ENCODE results near the gene GOLGA3.

DNA sequence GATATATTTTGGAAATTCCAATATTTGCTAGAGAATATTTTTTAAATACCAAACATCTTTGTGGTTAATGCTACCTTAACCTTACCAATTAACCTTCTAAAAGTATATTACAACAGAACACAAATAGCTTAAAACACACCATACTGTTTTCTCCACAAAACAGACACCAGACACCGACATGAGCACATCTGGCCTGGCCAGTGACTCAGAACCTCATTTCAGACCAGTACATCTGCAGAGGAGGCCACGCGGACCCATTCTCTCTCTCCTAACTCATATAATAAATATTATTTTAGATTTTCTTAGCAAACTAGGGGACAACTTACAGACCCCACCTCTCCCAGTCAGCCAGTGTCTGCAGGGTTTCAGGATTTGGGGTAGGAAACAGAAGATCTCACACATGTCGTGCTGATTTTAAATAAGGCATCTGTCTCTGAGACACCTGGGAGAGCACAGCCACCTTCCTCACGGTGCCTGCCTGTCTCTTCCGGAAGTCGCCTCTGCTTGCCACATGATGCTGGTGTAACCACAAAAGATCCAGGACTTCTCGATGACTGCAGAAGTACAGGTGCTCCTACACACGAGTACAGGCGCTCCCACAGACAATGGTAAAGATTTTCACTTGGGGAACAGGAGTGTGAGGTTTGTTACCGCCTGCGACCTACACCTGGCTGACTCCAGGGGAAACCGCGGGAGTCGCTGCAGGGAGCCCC, 57.4 kb downstream of the GOLGA3 start:
- TF ChIP-seq FOXA1 (IDR thresholded peaks at IDR 0.05) (no peak), YY1 (IDR thresholded peaks at IDR 0.05) (no peak), GABPA (IDR thresholded peaks at IDR 0.05 in 1 of 2, conservative IDR thresholded peaks at IDR 0.05 in 1 of 2) (no peak), CTCF (IDR thresholded peaks at IDR 0.05; ENCODE audit: low read depth, low read length, missing input control) (no peak), RXRA (IDR thresholded peaks at IDR 0.05) (no peak), RAD21 (IDR thresholded peaks at IDR 0.05) (no peak), JUND (IDR thresholded peaks at IDR 0.05) (no peak)
- TF ChIP-seq, protein P1, sequence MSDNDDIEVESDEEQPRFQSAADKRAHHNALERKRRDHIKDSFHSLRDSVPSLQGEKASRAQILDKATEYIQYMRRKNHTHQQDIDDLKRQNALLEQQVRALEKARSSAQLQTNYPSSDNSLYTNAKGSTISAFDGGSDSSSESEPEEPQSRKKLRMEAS (IDR thresholded peaks at IDR 0.05), result no peak
